GM18499 (cell line): Measurements from ENCODE around the gene AGBL4.

Experiments used
- ATAC-seq: cut with Tn5 transposase; IDR thresholded peaks from one replicate; pipeline ENCODE4 v1.9.1; 2021; ENCODE audit warnings: moderate number of reproducible peaks; ENCODE audit not compliant: insufficient read depth, unreplicated experiment

The AGBL4 gene

GRCh38 chr1:48967318-48967717 is 1056.4 kb downstream of the AGBL4 start:
- ATAC-seq, result no peak

GRCh38 chr1:48966583-48966982 is 1057.2 kb downstream of the AGBL4 start:
- ATAC-seq, result no peak

GRCh38 chr1:48960320-48960719 is 1063.4 kb downstream of the AGBL4 start:
- ATAC-seq, result no peak

- ATAC-seq, result no peak
Observed at GRCh38 chr1:48955774-48956173, 1068.0 kb downstream of the AGBL4 start.

- no peak for ATAC-seq
Observed at GRCh38 chr1:48953617-48954016, 1070.1 kb downstream of the AGBL4 start.

GRCh38 chr1:48948562-48948961 is 1075.2 kb downstream of the AGBL4 start:
- ATAC-seq, result no peak

- ATAC-seq, result no peak
Observed at GRCh38 chr1:48947761-48948537, 1075.8 kb downstream of the AGBL4 start.

- no peak for ATAC-seq
Observed at GRCh38 chr1:48946070-48946469, 1077.7 kb downstream of the AGBL4 start.

- ATAC-seq, result no peak
Observed at GRCh38 chr1:48944811-48945210, 1078.9 kb downstream of the AGBL4 start.

GRCh38 chr1:48943826-48944225 is 1079.9 kb downstream of the AGBL4 start:
- ATAC-seq, result no peak

GRCh38 chr1:48943393-48943792 is 1080.4 kb downstream of the AGBL4 start:
- no peak for ATAC-seq

GRCh38 chr1:48940962-48941732 is 1082.6 kb downstream of the AGBL4 start:
- ATAC-seq, result no peak

- ATAC-seq, result no peak
Observed at GRCh38 chr1:48940354-48940753, 1083.4 kb downstream of the AGBL4 start.

GRCh38 chr1:48939828-48940227 is 1083.9 kb downstream of the AGBL4 start:
- ATAC-seq, result no peak

- ATAC-seq, result no peak
Observed at GRCh38 chr1:48939042-48939441, 1084.7 kb downstream of the AGBL4 start.

GRCh38 chr1:48937732-48938131 is 1086.0 kb downstream of the AGBL4 start:
- no peak for ATAC-seq

GRCh38 chr1:48936436-48936835 is 1087.3 kb downstream of the AGBL4 start:
- ATAC-seq, result no peak

- no peak for ATAC-seq
Observed at GRCh38 chr1:48932366-48932765, 1091.4 kb downstream of the AGBL4 start.

GRCh38 chr1:48931506-48932192 is 1092.1 kb downstream of the AGBL4 start:
- no peak for ATAC-seq

GRCh38 chr1:48930011-48930410 is 1093.7 kb downstream of the AGBL4 start:
- ATAC-seq, result no peak

GRCh38 chr1:48924099-48924498 is 1099.7 kb downstream of the AGBL4 start:
- no peak for ATAC-seq
